NCI-H1105 (cell line): Measurements from ENCODE around the gene BRSK1.
A peak's percentile ranks its signal among the peaks of the same experiment; 100 is the strongest.
"Not testable (repeated sequence)": the region's sequence is repeated elsewhere in the genome, so short reads cannot be mapped to it uniquely, and the experiment has no call there.

Experiments used
- DNase-seq: peaks from one replicate; lab custom pipeline; 2025; lab: John Stamatoyannopoulos, UW

Gene BRSK1

DNA sequence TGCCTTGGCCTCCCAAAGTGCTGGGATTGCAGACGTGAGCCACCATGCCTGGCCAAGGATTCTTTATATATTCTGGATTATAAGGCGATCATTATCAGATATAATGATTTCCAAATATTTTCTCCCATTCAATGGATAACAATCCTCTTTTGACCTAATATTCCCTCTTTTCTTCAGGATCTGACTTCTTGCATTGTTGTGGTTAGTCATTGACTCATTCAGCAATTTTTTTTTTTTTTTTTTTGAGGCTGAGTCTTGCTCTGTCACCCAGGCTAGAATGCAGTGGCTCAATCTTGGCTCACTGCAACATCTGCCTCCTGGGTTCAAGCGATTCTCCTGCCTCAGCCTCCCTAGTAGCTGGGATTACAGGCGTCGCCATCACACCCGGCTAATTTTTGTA is 46.0 kb downstream of the BRSK1 start:
- DNase-seq: not testable (repeated sequence)

DNA sequence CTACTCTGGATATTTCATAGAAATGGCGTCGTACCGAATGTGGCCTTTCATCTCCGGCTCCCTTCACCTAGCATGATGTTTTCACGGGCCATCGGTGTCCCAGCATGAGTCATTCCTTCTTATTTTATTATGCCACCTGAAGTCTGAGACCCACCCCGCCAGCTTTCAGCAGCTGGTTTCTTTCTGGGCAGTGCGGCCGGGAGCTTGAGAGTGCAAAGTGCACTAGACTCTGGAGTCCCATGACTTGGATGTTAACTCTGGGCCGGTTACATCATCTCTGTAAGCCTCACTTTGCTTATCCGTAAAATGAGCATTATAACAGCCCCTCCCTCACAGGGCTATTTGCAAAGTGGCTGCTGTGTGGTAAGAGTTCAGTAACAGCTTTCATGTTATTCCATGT is 50.1 kb downstream of the BRSK1 start:
- no peak for DNase-seq

DNA sequence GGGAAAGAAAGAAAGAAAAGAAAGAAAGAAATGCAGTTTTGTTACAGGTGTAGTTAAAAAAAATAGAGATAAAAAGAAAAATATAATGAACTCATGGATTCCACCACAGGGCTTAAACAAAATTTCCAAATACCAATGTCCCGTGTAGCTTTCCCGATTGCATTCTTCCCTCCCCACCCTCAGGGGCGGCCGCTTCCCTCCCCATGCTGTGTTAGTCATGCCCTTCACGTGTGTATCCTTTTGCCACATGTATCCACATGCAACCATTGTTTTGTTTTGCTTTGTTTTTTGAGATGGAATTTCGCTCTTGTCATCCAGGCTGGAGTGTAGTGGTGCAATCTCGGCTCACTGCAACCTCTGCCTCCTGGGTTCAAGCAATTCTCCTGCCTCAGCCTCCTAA is 52.3 kb downstream of the BRSK1 start:
- DNase-seq: no peak

DNA sequence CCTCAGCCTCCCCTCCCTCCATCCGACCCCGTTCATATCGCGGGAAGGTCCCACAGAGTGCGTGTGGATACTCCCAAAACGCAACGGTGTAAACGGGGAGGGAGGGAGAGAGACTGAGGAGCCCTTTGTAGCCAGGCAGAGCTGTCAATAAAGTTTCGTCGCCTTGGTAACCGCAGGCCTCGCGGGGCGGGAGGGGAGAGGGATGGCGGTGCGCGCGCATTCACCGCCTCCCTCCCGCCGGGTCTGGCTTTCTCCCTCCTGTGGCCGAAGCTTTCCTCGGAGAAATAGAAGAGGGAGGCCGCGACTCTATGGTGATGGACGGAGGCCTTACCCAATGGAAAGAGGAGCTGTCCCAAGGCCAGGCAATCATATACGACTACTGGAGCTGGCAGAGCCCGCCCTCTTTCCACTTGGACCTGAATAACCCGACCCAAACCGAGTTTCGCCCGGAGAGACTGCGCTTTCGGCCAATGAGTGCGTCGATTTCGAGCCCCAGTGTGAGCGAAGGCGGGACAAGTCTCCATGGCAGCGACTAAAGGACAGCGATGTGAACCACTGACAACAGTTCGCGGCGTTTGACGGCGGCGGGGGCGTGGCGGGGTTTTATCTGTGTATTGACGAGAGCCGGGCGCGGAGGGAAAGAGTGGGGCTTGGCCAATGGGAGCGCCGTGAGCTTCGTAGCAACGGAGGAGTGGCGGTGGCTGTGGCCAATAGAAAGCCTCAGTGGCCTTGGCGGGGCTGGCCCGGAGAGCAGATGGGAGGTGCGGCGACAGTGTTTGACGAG is 55.5 kb downstream of the BRSK1 start, which contains the start of gene KMT5C:
Gene KMT5C (plus strand): TSS at position 772 of the 784 bp plus-strand sequence. CDS start 2,061 bp downstream, outside the sequence.
- DNase-seq: peak; percentile 100

DNA sequence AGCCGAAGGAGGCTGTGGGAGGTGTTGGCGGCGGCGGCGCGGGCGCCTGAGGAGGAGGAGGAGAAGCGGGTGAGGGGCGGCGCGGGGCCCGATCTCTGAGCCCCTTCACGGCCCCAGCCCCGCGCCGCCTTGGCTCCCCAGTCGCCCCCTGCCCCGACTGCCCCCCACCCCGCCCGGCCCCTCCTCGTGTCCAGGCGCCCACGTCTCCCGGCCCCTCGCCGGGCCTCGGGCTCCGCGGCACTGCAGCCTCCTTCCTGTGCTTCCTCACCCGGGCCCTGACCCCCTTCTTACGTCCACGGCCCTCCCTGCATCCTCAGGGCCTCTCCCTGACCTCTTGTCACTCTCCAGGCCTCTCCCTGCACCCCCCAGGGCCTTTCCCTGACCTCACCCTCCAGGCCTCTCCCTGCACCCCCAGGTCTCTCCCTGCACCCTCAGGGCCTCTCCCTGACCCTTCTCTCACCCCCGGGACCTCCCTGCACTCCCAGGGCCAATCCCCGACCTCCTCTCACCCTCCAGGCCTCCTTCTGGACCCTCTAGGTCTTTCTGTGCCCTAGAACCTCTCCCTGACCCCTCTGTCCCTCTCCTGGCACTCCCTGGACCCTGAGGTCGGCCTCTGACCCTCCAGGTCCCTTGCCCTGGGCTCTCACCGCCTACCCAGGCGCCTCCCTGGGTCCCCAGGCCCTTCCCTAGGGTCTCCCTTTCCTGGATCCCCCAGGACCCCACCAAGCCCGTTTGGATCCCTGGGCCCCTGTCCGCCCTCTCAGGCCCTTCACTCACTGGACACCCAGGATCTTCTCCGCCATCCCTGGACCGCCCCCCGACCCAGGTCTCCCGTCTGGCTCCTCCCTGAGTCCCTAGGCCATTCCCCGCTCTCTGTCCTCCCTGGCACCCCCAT is 56.3 kb downstream of the BRSK1 start:
- no peak for DNase-seq

DNA sequence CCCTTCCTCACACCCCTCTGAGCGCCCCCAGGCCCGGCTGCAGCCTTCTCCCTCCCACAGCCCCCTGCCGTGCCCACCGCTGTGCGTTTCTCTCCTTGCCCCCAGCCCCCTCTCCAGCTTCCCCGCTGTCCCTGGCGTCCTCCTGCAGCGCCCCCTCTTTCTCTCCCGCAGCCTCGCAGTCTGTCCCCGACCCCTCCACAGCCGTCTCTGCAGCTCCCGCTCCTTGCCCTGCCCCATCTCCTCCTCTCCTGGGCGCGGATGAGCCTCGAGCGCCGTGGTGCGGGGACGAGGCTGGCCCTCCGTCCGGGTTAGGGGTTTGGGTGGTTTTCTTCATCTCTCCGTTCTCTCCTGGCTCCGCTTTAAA is 57.0 kb downstream of the BRSK1 start:
- DNase-seq: peak; percentile 79

DNA sequence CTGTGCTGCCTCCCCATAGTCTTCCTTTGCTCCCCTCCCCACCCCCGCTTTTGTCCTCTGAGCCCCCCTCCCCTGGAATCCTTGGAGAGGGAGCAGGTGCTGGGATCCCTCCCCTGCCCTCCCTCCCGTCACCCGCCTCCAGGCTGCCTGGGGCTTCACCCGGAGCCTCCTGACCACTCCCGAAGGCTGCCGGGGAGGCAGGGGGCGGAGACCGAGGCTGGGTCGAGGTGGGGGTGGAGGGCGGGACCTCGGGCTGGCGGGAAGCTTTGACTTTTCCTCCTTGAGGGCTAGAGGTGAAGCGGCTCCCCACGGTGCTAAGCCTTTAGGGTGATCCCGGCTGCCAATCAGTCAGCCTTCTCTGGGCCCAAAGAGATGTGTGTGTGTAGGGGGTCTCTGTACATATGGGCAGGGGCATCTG is 57.4 kb downstream of the BRSK1 start:
- peak; percentile 92 for DNase-seq

DNA sequence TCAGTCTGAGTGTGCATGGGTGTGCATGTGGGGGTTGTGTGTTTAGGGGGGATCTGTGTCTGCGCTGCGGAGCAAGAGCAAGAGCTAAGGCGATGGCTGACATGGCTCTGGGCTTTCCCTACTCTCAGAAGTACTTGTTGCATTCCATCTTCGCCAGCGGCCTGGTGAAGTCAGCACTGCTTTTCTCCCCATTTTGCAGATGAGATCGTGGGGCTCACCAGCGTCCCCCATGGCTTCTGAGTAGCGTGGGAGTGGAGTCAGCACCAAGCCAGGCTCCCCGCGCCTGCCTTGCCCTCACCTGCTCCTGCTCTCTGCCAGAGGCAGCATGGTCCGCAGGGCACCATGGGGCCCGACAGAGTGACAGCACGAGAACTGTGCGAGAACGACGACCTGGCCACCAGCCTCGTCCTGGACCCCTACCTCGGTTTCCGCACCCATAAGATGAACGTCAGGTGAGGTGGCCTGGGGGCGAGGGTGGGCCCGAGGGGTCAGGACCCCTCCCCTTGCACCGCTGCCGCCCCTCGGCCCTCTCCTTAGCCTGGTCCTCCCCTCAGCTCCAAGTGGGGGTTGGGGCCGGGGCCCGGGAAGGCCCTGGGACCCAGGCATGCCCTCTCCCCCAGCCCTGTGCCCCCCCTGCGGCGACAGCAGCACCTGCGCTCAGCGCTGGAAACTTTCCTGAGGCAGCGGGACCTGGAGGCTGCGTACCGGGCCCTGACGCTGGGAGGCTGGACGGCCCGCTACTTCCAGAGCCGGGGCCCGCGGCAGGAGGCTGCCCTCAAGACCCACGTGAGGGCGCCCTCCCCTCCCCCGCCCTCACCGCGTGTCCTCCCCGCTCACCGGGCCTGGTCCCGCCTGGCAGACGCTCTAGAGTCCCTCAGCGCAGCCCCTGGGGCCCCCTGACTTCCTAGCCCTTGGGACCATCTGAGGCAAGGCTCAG is 58.1 kb downstream of the BRSK1 start:
- no peak for DNase-seq

DNA sequence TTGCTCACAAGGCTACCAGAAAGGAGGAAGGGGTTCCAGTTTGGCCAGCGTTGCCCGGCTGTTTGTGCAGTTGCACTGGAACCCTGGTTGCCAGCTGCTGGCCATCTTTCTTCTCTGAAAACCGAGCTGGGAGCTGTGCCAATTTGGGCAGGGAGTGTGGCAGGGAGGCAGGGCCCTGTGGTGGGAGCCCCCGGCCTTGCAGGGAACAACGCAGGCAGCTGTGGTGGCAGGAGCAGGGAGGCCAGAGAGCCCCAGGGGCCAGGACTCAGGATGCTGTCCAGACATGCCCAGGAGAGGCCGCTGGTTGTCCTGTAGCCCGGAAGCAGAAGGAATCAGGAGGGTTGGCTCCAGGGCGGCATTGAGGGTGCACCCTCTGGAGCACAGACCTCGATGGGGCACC is 60.6 kb downstream of the BRSK1 start:
- peak; percentile 46 for DNase-seq

DNA sequence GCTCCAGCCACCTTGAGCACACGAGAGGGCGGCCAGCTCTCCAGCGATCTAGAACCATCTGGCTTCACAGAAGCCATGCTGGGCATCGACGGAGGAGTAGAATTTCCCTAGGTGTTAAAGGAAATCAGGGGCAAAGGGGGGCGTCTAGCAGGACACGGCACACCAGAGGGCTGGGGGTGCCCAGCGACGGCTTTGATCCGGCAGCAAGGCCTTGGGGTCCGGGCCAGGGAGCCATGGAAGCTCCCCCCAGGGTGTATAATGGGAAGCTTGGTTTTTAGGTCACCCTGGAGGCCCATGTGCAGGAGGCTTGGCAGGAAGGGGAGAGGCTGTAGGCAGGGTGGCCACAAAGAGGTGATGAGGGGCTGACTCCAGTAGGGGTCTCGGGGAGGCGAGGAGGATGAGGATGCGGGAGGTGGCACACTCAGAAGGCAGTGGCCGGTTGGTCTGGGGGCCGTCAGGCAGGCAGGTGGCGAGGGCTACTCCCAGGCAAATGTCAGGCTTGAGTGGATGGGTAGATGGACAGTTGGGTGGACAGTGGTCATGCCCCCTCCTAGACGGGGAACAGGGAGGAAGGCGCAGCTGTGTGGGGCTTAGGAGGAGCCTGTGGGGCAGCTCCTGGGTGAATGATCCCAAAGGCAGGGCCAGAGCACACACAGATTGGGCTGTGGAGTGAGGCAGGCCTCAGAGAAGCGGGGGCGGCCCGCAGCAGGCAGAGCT is 61.5 kb downstream of the BRSK1 start:
- DNase-seq: no peak

DNA sequence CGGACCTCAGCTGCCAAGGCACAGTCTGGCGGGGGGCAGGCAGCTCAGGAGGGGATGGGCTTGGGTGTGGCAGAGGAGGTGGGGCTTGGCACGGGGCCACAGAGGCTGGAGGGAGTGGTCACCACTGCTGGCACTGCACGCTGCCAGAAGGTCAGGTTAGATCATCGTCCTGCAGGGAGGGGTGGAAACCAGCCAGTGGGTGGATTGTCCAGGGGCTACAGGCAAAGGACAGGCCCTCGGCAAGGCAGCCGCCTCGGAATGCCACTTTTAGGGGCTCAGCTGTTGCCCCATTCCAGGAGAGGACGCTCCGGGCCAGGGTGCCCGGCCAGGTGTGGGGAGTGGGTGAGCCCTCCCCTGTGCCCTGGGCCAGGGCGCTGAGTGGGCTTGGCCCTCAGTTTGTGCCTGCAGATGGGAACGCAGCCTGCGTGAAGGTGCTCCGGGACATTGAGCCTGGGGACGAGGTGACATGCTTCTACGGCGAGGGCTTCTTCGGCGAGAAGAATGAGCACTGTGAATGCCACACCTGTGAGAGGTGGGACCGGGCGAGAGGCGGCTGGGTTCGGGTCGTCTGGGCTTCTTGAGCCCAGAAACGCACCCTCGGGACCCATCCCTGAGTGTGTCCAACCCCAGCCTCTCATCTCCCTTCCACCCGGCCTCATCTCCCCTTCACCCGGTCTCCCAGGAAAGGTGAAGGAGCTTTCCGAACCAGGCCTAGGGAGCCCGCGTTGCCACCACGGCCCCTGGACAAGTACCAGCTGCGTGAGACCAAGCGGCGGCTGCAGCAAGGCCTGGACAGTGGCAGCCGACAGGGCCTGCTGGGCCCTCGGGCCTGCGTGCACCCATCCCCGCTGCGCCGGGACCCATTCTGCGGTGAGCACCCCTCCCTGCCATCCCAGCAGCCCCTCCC is 62.3 kb downstream of the BRSK1 start:
- no peak for DNase-seq

DNA sequence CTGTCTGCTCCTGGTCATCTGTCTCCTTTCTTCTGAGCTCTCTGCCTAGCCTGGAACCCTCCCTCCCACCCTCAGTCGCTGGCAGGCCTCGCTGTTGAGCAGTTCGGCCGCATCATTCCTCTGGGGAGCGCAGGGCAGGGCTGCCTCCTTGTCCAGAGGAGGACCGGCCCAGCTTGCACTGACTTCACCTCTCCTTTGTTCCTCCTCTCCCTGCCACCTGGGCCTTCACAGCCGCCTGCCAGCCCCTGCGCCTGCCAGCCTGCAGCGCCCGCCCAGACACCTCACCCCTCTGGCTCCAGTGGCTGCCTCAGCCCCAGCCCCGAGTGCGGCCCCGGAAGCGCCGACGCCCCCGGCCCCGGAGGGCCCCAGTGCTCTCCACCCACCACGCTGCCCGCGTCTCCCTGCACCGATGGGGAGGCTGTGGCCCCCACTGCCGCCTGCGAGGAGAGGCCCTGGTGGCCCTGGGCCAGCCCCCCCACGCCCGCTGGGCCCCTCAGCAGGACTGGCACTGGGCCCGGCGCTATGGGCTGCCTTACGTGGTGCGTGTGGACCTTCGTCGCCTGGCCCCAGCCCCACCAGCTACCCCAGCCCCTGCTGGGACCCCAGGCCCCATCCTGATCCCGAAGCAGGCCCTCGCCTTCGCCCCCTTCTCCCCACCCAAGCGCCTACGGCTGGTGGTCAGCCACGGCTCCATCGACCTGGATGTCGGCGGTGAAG is 63.1 kb downstream of the BRSK1 start:
- no peak for DNase-seq

DNA sequence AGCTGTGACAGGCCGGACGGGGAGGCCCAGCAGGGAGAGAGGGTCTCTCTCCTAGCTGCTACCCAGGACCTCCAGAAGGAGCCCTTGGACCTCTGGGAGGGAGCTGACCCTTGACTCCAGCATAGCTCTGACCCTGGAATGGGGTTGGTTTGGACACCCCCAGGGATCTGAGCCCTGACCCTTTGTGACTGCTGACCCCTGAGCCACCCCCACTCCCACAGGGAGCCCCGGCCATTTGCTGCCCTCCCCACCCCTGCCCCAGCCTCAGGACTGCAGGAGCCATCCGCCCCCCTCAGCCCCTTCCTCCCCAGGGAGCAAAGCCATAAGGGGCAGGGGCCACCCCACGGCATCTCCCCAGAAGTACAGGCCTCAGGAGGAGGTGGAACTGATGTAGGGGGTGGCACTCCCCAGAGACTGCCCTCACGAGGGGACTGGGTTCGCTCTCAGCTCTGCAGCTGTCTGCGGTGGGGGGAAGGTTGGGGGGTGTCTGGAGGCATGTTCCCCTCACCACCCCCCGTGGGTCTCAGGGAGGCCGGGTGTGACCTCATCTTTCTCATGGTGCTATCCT is 63.7 kb downstream of the BRSK1 start:
- no peak for DNase-seq

DNA sequence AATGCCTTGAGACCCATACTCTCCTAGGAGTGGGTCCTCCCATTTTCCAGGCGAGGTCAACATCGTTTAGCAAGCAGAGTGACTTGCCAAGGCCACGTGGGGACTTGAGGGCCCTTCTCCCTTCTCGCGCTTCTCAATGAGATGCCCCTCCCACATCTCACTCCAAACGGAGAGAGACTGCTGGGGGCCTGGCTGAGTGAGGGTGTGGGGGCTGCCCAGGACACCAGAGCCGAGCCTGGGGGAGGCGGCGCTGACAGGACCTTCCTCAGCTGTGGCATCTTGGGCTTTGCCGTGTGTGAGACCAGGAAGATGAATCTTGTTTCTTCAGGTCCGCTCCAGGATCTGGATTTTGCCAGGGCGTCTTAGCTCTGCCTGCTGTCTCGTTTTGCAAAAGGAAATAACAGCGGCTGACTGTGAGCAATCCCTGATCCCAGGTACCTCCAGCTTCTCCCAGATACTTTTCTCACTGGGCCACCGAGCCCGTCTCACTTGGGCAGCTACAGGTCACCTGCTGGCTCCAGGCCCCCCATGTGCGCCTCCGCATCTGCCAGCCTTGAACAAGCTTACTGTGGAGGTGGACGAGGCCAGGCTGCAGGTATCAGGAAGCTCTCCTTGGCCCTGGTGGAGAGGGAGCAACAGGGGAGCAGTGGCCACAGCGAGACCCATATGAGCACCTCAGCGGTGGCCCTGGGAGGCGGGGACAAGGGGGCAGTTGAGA is 64.7 kb downstream of the BRSK1 start:
- DNase-seq: no peak

DNA sequence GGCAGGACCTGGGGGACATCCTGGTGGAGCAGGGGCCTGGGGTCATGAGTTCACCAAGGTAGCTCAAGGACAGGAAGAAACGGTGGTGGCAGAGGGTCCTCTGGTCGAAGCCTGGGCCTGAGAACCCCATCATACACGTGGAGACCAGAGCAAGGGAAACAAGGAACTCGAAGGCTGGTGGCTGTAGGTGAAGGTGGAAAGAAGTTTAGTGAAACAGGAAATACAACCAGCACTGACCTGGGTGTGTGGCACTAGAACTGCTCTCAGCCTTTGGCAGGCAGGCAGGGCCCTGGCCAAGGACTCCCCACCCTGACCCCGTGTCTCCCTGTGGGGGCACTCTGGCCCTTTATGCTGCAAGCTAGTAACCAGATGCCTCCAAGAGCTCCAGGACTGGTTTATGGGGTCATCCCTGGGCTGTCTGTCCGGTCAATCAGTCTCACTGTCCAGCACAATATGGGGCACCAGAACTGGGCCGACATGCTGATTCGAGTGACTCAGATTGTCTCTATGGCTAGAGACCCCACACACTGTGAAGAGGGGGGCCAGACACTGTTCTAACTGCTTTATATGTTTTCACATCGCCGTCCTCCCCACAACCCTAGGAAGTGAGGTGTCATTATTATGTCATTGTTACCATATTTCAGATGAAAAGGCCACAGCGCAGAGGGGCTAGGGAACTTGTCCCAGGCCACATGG is 67.0 kb downstream of the BRSK1 start:
- DNase-seq: no peak

DNA sequence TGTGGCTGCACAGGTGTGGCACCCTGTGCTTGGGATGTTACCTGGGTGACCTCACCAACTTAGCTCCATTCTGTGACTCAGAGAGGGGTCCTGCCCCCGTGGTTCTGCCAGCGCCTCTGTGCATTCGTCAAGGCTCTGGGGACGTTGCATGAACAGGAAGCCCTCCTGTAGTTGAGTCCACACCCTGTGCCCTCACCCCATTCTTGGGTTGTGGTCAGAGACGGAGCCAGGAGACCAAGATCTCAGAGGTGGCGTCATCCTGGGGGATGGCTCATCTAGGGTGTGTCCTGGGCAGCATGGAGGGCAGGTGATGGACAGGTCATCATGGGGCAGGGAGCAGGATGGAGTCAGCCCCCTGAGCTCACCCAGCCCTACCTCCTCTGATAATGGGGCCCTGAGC is 68.2 kb downstream of the BRSK1 start:
- no peak for DNase-seq

DNA sequence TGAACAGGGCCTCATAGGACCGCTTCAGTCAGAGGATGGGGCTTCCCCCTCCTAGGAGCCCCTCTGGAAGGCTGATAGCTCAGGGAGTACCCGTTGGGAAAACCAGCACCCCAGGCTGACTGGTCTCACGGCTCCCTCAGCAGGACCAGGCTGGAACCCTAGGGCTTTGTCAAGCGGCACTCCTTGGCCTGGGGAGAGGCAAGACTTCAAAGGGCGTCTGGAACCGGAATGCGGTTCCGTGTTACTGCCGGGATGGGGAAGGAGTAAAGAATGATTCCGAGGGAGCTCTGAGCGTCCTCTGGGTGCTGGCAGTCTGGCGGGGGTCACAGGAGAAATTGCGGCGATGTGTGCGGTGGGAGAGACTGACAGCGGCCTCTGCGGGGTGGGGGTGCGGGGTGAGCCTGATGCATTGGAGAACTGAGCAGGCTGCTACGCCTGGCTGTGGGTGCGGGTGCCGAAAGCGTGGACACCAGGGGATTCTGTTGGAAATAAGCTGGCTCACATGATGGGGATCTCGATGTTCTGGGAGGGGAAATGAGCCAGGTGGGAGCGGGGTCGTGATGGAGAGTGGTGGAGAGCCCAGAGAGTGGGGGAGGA is 68.8 kb downstream of the BRSK1 start:
- DNase-seq: no peak
